T-cell (primary cell): ENCODE measurements around the gene GABBR2. TPM values are rescaled to one million over a fixed set of nuclear protein-coding genes. Genes with fewer than 3 reads are reported as not detected.

ENCODE experiments used
- ATAC-seq, 4 experiments: fragments of 200-7000 bp in 3 of 4; fragments of 150-1000 bp in 1 of 4; cut with Tn5 transposase; replicated peaks in 1 of 4; 1 replicate in 3 of 4; 2 replicates in 1 of 4; pipeline ENCODE4 v1.10.0; 2021; ENCODE audit warnings: moderate library complexity in 3 of 4, mild to moderate bottlenecking in 2 of 4, moderate number of reproducible peaks in 1 of 4
- CTCF ChIA-PET, 2 donors: fragments of 300-600 bp; sonication (Branson Sonifier 250); formaldehyde crosslinking; loops; one replicate each; lab custom pipeline; 2022; ENCODE audit warnings: antibody characterized with exemption in 2 of 2; lab: Charles Lee
- POLR2A ChIA-PET, 2 donors: fragments of 300-600 bp; sonication (Branson Sonifier 250); formaldehyde crosslinking; loops; one replicate each; lab custom pipeline; 2022; ENCODE audit warnings: antibody characterized with exemption in 2 of 2; lab: Charles Lee
- DNase-seq, 35 experiments: peaks; one replicate each; pipeline versions ENCODE4 v3.0.0 to v3.0.0-alpha.2; 2013 to 2023
- H3K27ac ChIP-seq: one replicate; pipeline ENCODE4 v1.5.1; 2013; ENCODE audit warnings: low read length
- H3K27me3 ChIP-seq, 2 experiments: replicated peaks in 1 of 2; 1 replicate in 1 of 2; 2 replicates in 1 of 2; pipeline versions ENCODE4 v1.6.1 to v1.7.0; 2013; ENCODE audit warnings: low read length in 1 of 2, mixed read lengths in 1 of 2; ENCODE audit not compliant: control insufficient read depth in 2 of 2, insufficient read depth in 2 of 2; ENCODE audit errors: extremely low read depth in 1 of 2
- H3K36me3 ChIP-seq, 2 donors: 1 replicate in 1 of 2; 2 replicates in 1 of 2; pipeline versions ENCODE4 v1.6.1 to v1.7.0; 2013; ENCODE audit warnings: low read length in 1 of 2; ENCODE audit not compliant: control insufficient read depth in 2 of 2, insufficient read depth in 1 of 2; ENCODE audit errors: extremely low read depth in 1 of 2
- H3K4me1 ChIP-seq, 2 experiments: 1 replicate in 1 of 2; 2 replicates in 1 of 2; pipeline versions ENCODE4 v1.6.1 to v1.7.0; 2013; ENCODE audit warnings: low read length in 2 of 2, mixed read lengths in 1 of 2; ENCODE audit not compliant: insufficient read depth in 2 of 2, control insufficient read depth in 1 of 2; ENCODE audit errors: extremely low read depth in 1 of 2
- H3K4me3 ChIP-seq, 2 donors: 1 replicate in 1 of 2; 2 replicates in 1 of 2; pipeline versions ENCODE4 v1.5.1 to v1.7.0; 2013; ENCODE audit warnings: mild to moderate bottlenecking in 2 of 2, low read length in 1 of 2, moderate library complexity in 1 of 2; ENCODE audit not compliant: control insufficient read depth in 1 of 2; ENCODE audit errors: extremely low read depth in 1 of 2
- H3K9me3 ChIP-seq: 2 replicates; pipeline ENCODE4 v1.7.0; 2013
- H3K27ac Mint-ChIP-seq, 2 donors: one replicate each; pipeline ENCODE4 v1.8.0; 2020 to 2021; ENCODE audit warnings: mild to moderate bottlenecking in 2 of 2, mixed read lengths in 2 of 2
- H3K27me3 Mint-ChIP-seq, 2 donors: one replicate each; pipeline ENCODE4 v1.8.0; 2021 to 2022; ENCODE audit warnings: mixed read lengths in 2 of 2
- H3K36me3 Mint-ChIP-seq: one replicate; pipeline ENCODE4 v1.8.0; 2021; ENCODE audit warnings: mixed read lengths
- H3K4me1 Mint-ChIP-seq, 3 donors: one replicate each; pipeline ENCODE4 v1.8.0; 2020 to 2022; ENCODE audit warnings: mixed read lengths in 3 of 3, mild to moderate bottlenecking in 1 of 3
- H3K4me3 Mint-ChIP-seq, 3 donors: one replicate each; pipeline ENCODE4 v1.8.0; 2020 to 2022; ENCODE audit warnings: mild to moderate bottlenecking in 3 of 3, mixed read lengths in 3 of 3, moderate library complexity in 3 of 3
- H3K9me3 Mint-ChIP-seq, 3 donors: one replicate each; pipeline ENCODE4 v1.8.0; 2020 to 2022; ENCODE audit warnings: mixed read lengths in 3 of 3
- WGBS: methylation state at CpG from one replicate; pipeline ENCODE4 v1.1.5; 2013; ENCODE audit warnings: missing lambda C conversion rate; ENCODE audit not compliant: insufficient coverage; 5-methylcytosine and 5-hydroxymethylcytosine counted together
- total RNA-seq, 35 experiments: library from RNA in 6 of 35; stranded (reverse) in 6 of 35; fragments of 120-200 nt in 1 of 35; gene quantifications; one replicate each; pipeline versions ENCODE4 v1.2.1 to v1.2.4 and lab custom pipeline; 2013 to 2026

GABBR2 gene
- total RNA-seq, 5 donors from 2014 or later (not counting 1 experiment from before 2014, with no cell fraction given): 0.03 TPM; not detected in 4

DNA sequence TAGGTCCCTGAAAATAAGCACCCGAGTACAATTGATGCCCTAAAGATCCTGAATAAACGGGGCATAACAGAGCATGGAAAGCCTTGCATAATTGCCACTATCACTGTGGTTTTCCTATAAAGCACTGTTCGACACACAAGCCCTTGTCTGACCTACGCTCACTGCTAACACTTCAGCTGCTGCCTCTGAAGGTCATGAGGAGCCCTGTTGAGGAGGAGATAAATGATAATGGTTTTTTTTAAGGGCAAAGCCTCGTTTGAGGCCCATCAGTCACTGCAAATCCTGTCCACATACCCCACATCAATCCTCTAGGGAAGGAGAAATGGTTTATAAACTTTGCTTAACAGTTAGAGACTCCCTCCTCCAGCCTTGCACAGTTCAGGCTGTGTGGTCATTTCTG lies 35.1 kb downstream of the GABBR2 start:
- peaks cover 0 to 17% of the 10 kb centered on the region in 2 experiments for H3K27me3 ChIP-seq
- H3K4me3 ChIP-seq: no peak overlapping the region
- POLR2A ChIA-PET: no interaction called here
- no peaks in the 10 kb centered on the region for H3K4me1 Mint-ChIP-seq
- H3K9me3 ChIP-seq: no peaks in the 10 kb centered on the region
- WGBS: 82% methylated on average over 3 of the region's 5 CpGs
- no peak overlapping the region for H3K27ac ChIP-seq
- no peak overlapping the region for H3K27ac Mint-ChIP-seq
- no peak for DNase-seq
- H3K4me3 Mint-ChIP-seq: no peak overlapping the region
- no peaks in the 10 kb centered on the region for H3K4me1 ChIP-seq
- CTCF ChIA-PET: no interaction called here
- ATAC-seq: no peak
- no peaks in the 10 kb centered on the region for H3K36me3 Mint-ChIP-seq
- H3K9me3 Mint-ChIP-seq: peaks cover 0 to 5% (median 3%) of the 10 kb centered on the region in 3 donors
- H3K27me3 Mint-ChIP-seq: peaks cover 32 to 37% of the 10 kb centered on the region in 2 donors
- no peaks in the 10 kb centered on the region for H3K36me3 ChIP-seq

DNA sequence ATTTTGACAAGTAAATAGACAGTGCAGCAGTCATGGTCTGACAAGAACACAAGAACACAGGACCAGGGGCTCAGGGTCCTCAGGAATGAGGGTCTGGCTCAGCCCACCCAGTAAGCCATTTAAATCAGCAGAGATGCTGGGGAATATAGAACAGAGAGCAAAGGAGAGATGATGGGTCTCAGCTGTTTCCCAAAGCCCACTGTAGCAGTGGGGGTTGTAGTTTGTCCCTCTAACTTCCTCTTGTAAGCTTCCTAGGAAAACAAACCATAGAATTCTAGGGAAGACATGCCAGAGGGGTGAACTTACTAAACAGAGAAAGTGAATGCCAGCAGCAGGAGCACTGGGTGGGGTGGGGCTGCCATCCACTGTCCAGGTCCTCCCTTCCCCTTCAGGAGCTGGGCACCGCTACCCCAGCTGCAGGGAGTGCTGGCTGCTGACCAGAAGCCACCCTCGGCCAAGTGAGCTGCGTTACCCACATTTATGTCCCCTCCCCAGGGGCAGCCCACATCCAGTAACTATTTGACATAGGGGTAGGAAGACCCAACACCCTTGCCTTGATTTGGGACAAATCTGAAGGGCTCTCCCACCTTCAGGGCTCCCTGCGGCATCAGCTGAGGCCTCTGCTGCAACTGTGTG lies 41.6 kb downstream of the GABBR2 start:
- Histone ChIP-seq H3K9me3 (no peaks in the 10 kb centered on the region), H3K4me3 (no peak overlapping the region), H3K36me3 (no peaks in the 10 kb centered on the region), H3K27me3 (peaks cover 0 to 13% of the 10 kb centered on the region in 2 experiments), H3K4me1 (no peaks in the 10 kb centered on the region), H3K27ac (no peak overlapping the region)
- Mint-ChIP-seq H3K4me1 (no peaks in the 10 kb centered on the region), H3K36me3 (no peaks in the 10 kb centered on the region), H3K27me3 (peaks cover 25 to 54% of the 10 kb centered on the region in 2 donors), H3K9me3 (no peaks in the 10 kb centered on the region), H3K27ac (no peak overlapping the region), H3K4me3 (no peak overlapping the region)
- ATAC-seq (no peak), DNase-seq (no peak)
- CTCF ChIA-PET: no interaction called here
- WGBS: 93% methylated on average over 3 of the region's 4 CpGs
- POLR2A ChIA-PET: no interaction called here

DNA sequence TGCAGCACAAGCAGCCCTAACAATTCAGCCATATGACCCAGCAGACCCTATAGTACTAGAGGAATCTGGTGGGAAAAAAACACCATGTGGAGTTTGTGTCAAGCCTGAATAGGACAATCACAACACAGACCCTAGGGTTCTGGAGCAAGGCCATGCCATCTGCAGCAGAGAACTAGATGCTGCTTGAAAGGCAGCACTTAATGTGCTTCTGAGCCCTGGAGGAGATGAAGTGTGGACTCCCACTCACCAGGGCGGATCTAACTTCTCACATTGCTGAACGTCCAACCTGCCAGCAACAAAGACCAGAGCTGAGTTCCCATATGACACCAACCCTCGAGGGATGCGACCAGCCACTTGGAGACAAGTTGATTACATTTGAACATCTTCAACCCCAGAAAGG lies 43.2 kb downstream of the GABBR2 start:
- no peaks in the 10 kb centered on the region for H3K9me3 ChIP-seq
- WGBS: 40% methylated on average over 4 of the region's 4 CpGs
- Mint-ChIP-seq H3K4me3 (no peak overlapping the region), H3K36me3 (no peaks in the 10 kb centered on the region), H3K9me3 (no peaks in the 10 kb centered on the region), H3K27ac (no peak overlapping the region), H3K27me3 (peaks cover 33 to 64% of the 10 kb centered on the region in 2 donors), H3K4me1 (no peaks in the 10 kb centered on the region)
- no peak overlapping the region for H3K4me3 ChIP-seq
- CTCF ChIA-PET: no interaction called here
- DNase-seq (no peak), ATAC-seq (no peak)
- H3K27me3 ChIP-seq: peaks cover 0 to 16% of the 10 kb centered on the region in 2 experiments
- no peak overlapping the region for H3K27ac ChIP-seq
- H3K4me1 ChIP-seq: no peaks in the 10 kb centered on the region
- H3K36me3 ChIP-seq: no peaks in the 10 kb centered on the region
- POLR2A ChIA-PET: no interaction called here

- Mint-ChIP-seq H3K4me3 (no peak overlapping the region), H3K4me1 (no peaks in the 10 kb centered on the region), H3K9me3 (no peaks in the 10 kb centered on the region), H3K27ac (no peak overlapping the region), H3K36me3 (no peaks in the 10 kb centered on the region), H3K27me3 (peaks cover 15 to 38% of the 10 kb centered on the region in 2 donors)
- no peak overlapping the region for H3K4me3 ChIP-seq
- DNase-seq (no peak), ATAC-seq (no peak)
- no peaks in the 10 kb centered on the region for H3K9me3 ChIP-seq
- ChIA-PET CTCF (no interaction called here), POLR2A (no interaction called here)
- H3K4me1 ChIP-seq: no peaks in the 10 kb centered on the region
- no peak overlapping the region for H3K27ac ChIP-seq
- H3K27me3 ChIP-seq: peaks cover 0 to 8% of the 10 kb centered on the region in 2 experiments
- 34% methylated on average over 2 of the region's 4 CpGs for WGBS
- H3K36me3 ChIP-seq: no peaks in the 10 kb centered on the region
Observed at GRCh38 chr9:98660541-98660940, 48.2 kb downstream of the GABBR2 start.

GRCh38 chr9:98658951-98659351 lies 49.8 kb downstream of the GABBR2 start:
- H3K4me3 ChIP-seq: no peak overlapping the region
- ATAC-seq (no peak), DNase-seq (no peak)
- no peaks in the 10 kb centered on the region for H3K36me3 ChIP-seq
- Mint-ChIP-seq H3K9me3 (peaks cover 0 to 3% (median 2%) of the 10 kb centered on the region in 3 donors), H3K4me1 (no peaks in the 10 kb centered on the region), H3K27me3 (peaks cover 11 to 30% of the 10 kb centered on the region in 2 donors), H3K27ac (no peak overlapping the region), H3K36me3 (no peaks in the 10 kb centered on the region), H3K4me3 (no peak overlapping the region)
- H3K4me1 ChIP-seq: no peaks in the 10 kb centered on the region
- H3K9me3 ChIP-seq: no peaks in the 10 kb centered on the region
- ChIA-PET CTCF (interaction anchor here in 1 of 2 donors (0.6 kb wide), 1 partner anchor 290 kb away, joined by 3 read pairs; no protein-coding TSS in a partner anchor), POLR2A (no interaction called here)
- peaks cover 0 to 7% of the 10 kb centered on the region in 2 experiments for H3K27me3 ChIP-seq
- WGBS: no CpG with 5 or more reads among the region's 1 CpG
- H3K27ac ChIP-seq: no peak overlapping the region

DNA sequence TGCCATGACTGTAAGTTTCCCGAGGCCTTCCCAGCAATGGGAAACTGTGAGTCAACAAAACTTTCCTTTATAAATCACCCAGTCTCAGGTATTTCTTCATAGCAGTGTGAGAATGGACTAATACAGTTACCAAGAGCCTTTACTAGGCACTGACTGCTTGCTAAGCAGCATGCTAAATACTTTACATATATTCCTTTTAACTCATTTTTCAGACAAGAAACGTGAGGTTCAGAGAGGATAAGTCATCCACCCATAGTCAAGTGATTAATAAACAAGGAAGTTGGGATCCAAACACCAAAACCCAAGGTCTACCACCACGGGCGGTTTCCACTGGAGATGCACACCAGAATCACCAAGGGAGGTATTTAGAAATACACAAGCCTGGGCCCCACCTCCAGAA lies 50.8 kb downstream of the GABBR2 start:
- Mint-ChIP-seq H3K27ac (no peak overlapping the region), H3K4me3 (no peak overlapping the region), H3K36me3 (no peaks in the 10 kb centered on the region), H3K27me3 (peaks cover 11 to 25% of the 10 kb centered on the region in 2 donors), H3K4me1 (no peaks in the 10 kb centered on the region), H3K9me3 (peaks cover 0 to 3% (median 2%) of the 10 kb centered on the region in 3 donors)
- ChIA-PET POLR2A (no interaction called here), CTCF (no interaction called here)
- Histone ChIP-seq H3K27ac (no peak overlapping the region), H3K27me3 (peaks cover 0 to 6% of the 10 kb centered on the region in 2 experiments), H3K4me3 (no peak overlapping the region), H3K9me3 (no peaks in the 10 kb centered on the region), H3K36me3 (no peaks in the 10 kb centered on the region), H3K4me1 (no peaks in the 10 kb centered on the region)
- DNase-seq: no peak
- WGBS: 100% methylated on average over 2 of the region's 4 CpGs
- ATAC-seq: no peak
